BLaER1 treated with 17β-estradiol and CSF1 and Interleukin-3, amounts not matched to agents 10 nM and 100 nM (cell line): Measurements from ENCODE around the gene IFTAP.
A peak's percentile ranks its signal among the peaks of the same experiment; 100 is the strongest.

Source experiments
- H3K27ac ChIP-seq, 11 experiments: shearing (Covaris generic); formaldehyde crosslinking; 2 replicates each; pipeline ENCODE4 v1.8.1; 2022
- H3K27me3 ChIP-seq, 11 experiments: shearing (Covaris generic); formaldehyde crosslinking; 2 replicates each; pipeline ENCODE4 v1.8.1; 2022
- H3K36me3 ChIP-seq, 11 experiments: shearing (Covaris generic); formaldehyde crosslinking; 2 replicates each; pipeline ENCODE4 v1.8.1; 2022
- H3K4me1 ChIP-seq, 10 experiments: shearing (Covaris generic); formaldehyde crosslinking; 2 replicates each; pipeline ENCODE4 v1.8.1; 2022
- H3K4me2 ChIP-seq, 11 experiments: shearing (Covaris generic); formaldehyde crosslinking; 2 replicates each; pipeline ENCODE4 v1.8.1; 2022
- H3K4me3 ChIP-seq, 10 experiments: shearing (Covaris generic); formaldehyde crosslinking; 2 replicates each; pipeline ENCODE4 v1.8.1; 2022
- H3K9ac ChIP-seq, 11 experiments: shearing (Covaris generic); formaldehyde crosslinking; 2 replicates each; pipeline ENCODE4 v1.8.1; 2022
- H3K9me3 ChIP-seq, 11 experiments: shearing (Covaris generic); formaldehyde crosslinking; replicated peaks in 1 of 11; 2 replicates each; pipeline ENCODE4 v1.8.1; 2022
- H4K20me1 ChIP-seq, 11 experiments: shearing (Covaris generic); formaldehyde crosslinking; 2 replicates each; pipeline ENCODE4 v1.8.1; 2022
- Cebpa-rat ChIP-seq, 11 experiments: shearing (Covaris generic); IDR thresholded peaks; 2 replicates each; pipeline ENCODE4 v1.8.1; 2022

Gene IFTAP

GRCh38 chr11:36617543-36618362, 23.5 kb downstream of the IFTAP start:
- TF ChIP-seq Cebpa-rat (IDR thresholded peaks at IDR 0.05), result no peak
- Histone ChIP-seq H3K9ac (peak overlapping the region in 7 of 11 experiments; percentile 65 to 82 (median 72); a peak in 10 of 22 replicates), H4K20me1 (no peaks in the 10 kb centered on the region), H3K27ac (peak overlapping the region in 8 of 11 experiments; percentile 53 to 90 (median 74); a peak in 16 of 22 replicates), H3K4me3 (peak overlapping the region in 4 of 10 experiments; percentile 47 to 56 (median 54); a peak in 6 of 20 replicates), H3K9me3 (peaks cover 0 to 7% (median 0%) of the 10 kb centered on the region in 11 experiments; a peak in 7 of 22 replicates), H3K4me1 (peaks cover 32 to 68% (median 58%) of the 10 kb centered on the region in 10 experiments), H3K27me3 (no peaks in the 10 kb centered on the region), H3K36me3 (no peaks in the 10 kb centered on the region), H3K4me2 (peak overlapping the region; percentile 74 to 93 (median 84))

- Histone ChIP-seq H4K20me1 (no peaks in the 10 kb centered on the region), H3K9me3 (peaks cover 0 to 4% (median 0%) of the 10 kb centered on the region in 11 experiments; a peak in 7 of 22 replicates), H3K36me3 (no peaks in the 10 kb centered on the region), H3K4me1 (peaks cover 32 to 75% (median 62%) of the 10 kb centered on the region in 10 experiments), H3K27me3 (no peaks in the 10 kb centered on the region), H3K9ac (peak overlapping the region; percentile 12 to 82 (median 67); a peak in 20 of 22 replicates), H3K4me3 (peak overlapping the region; percentile 20 to 56 (median 50); a peak in 18 of 20 replicates), H3K27ac (peak overlapping the region in 9 of 11 experiments; percentile 20 to 90 (median 73); a peak in 17 of 22 replicates), H3K4me2 (peak overlapping the region; percentile 74 to 93 (median 84))
- TF ChIP-seq Cebpa-rat (IDR thresholded peaks at IDR 0.05), result no peak
Observed at GRCh38 chr11:36618363-36619047, 24.2 kb downstream of the IFTAP start.

GRCh38 chr11:36619502-36619901, 25.2 kb downstream of the IFTAP start:
- Histone ChIP-seq H3K9ac (peak overlapping the region; percentile 12 to 82 (median 67); a peak in 20 of 22 replicates), H3K4me1 (peaks cover 32 to 85% (median 66%) of the 10 kb centered on the region in 10 experiments), H3K4me3 (peak overlapping the region; percentile 20 to 56 (median 50); a peak in 18 of 20 replicates), H4K20me1 (no peaks in the 10 kb centered on the region), H3K27me3 (no peaks in the 10 kb centered on the region), H3K36me3 (no peaks in the 10 kb centered on the region), H3K27ac (peak overlapping the region in 9 of 11 experiments; percentile 20 to 90 (median 73); a peak in 17 of 22 replicates), H3K9me3 (no peaks in the 10 kb centered on the region), H3K4me2 (peak overlapping the region; percentile 74 to 93 (median 84))
- TF ChIP-seq Cebpa-rat (IDR thresholded peaks at IDR 0.05), result no peak

GRCh38 chr11:36620246-36620645, 25.9 kb downstream of the IFTAP start:
- Histone ChIP-seq H3K4me1 (peaks cover 32 to 87% (median 66%) of the 10 kb centered on the region in 10 experiments), H3K27ac (peak overlapping the region in 8 of 11 experiments; percentile 53 to 90 (median 74); a peak in 14 of 22 replicates), H3K4me2 (peak overlapping the region; percentile 74 to 93 (median 84); a peak in 20 of 22 replicates), H4K20me1 (no peaks in the 10 kb centered on the region), H3K36me3 (no peaks in the 10 kb centered on the region), H3K4me3 (peak overlapping the region in 5 of 10 experiments; percentile 47 to 56 (median 52); a peak in 6 of 20 replicates), H3K27me3 (no peaks in the 10 kb centered on the region), H3K9me3 (no peaks in the 10 kb centered on the region), H3K9ac (peak overlapping the region in 8 of 11 experiments; percentile 20 to 82 (median 70); a peak in 9 of 22 replicates)
- TF ChIP-seq Cebpa-rat (IDR thresholded peaks at IDR 0.05), result peak in 1 of 11 experiments; percentile 36; a peak in 1 of 22 replicates

GRCh38 chr11:36622431-36623136, 28.3 kb downstream of the IFTAP start:
- Histone ChIP-seq H3K4me1 (peaks cover 29 to 80% (median 60%) of the 10 kb centered on the region in 10 experiments), H3K27ac (peak overlapping the region in 6 of 11 experiments; percentile 55 to 90 (median 67); a peak in 12 of 22 replicates), H3K27me3 (no peaks in the 10 kb centered on the region), H3K4me3 (peak overlapping the region in 2 of 10 experiments; percentile 38 to 41; a peak in 2 of 20 replicates), H3K36me3 (no peaks in the 10 kb centered on the region), H3K4me2 (peak overlapping the region in 10 of 11 experiments; percentile 31 to 89 (median 58); a peak in 19 of 22 replicates), H3K9me3 (no peaks in the 10 kb centered on the region), H4K20me1 (no peaks in the 10 kb centered on the region), H3K9ac (peak overlapping the region in 6 of 11 experiments; percentile 28 to 75 (median 54); a peak in 8 of 22 replicates)
- no peak for TF ChIP-seq Cebpa-rat (IDR thresholded peaks at IDR 0.05)

- TF ChIP-seq Cebpa-rat (IDR thresholded peaks at IDR 0.05), result no peak
- Histone ChIP-seq H3K4me2 (peak overlapping the region in 7 of 11 experiments; percentile 12 to 81 (median 39); a peak in 10 of 22 replicates), H3K4me3 (no peak overlapping the region), H3K27ac (no peak overlapping the region; a peak in 1 of 22 replicates), H3K36me3 (no peaks in the 10 kb centered on the region), H3K9ac (peak overlapping the region in 1 of 11 experiments; percentile 45; a peak in 3 of 22 replicates), H3K4me1 (peaks cover 20 to 72% (median 51%) of the 10 kb centered on the region in 10 experiments), H3K9me3 (no peaks in the 10 kb centered on the region), H4K20me1 (no peaks in the 10 kb centered on the region), H3K27me3 (no peaks in the 10 kb centered on the region)
Observed at GRCh38 chr11:36623494-36623893, 29.2 kb downstream of the IFTAP start.

- TF ChIP-seq Cebpa-rat (IDR thresholded peaks at IDR 0.05), result no peak
- peak overlapping the region in 3 of 11 experiments; percentile 3 to 30 (median 6); a peak in 3 of 22 replicates for H3K4me2 ChIP-seq
- no peak overlapping the region for H3K27ac ChIP-seq
- H3K4me3 ChIP-seq, result no peak overlapping the region
- no peaks in the 10 kb centered on the region for H3K27me3 ChIP-seq
- peaks cover 14 to 75% (median 41%) of the 10 kb centered on the region in 10 experiments for H3K4me1 ChIP-seq
- no peaks in the 10 kb centered on the region for H4K20me1 ChIP-seq
- H3K9me3 ChIP-seq, result no peaks in the 10 kb centered on the region
- H3K9ac ChIP-seq, result no peak overlapping the region
- no peaks in the 10 kb centered on the region for H3K36me3 ChIP-seq
Observed at GRCh38 chr11:36627006-36627405, 32.7 kb downstream of the IFTAP start.

- Histone ChIP-seq H3K9ac (no peak overlapping the region), H3K4me1 (peaks cover 16 to 74% (median 38%) of the 10 kb centered on the region in 10 experiments), H3K4me2 (0 out of 22 replicates have a peak overlapping the region, but pooled peaks of 2 of the 11 experiments have one; percentile 3 to 30), H3K4me3 (no peak overlapping the region), H3K27me3 (no peaks in the 10 kb centered on the region), H4K20me1 (no peaks in the 10 kb centered on the region), H3K9me3 (no peaks in the 10 kb centered on the region), H3K27ac (no peak overlapping the region), H3K36me3 (no peaks in the 10 kb centered on the region)
- no peak for TF ChIP-seq Cebpa-rat (IDR thresholded peaks at IDR 0.05)
Observed at GRCh38 chr11:36627471-36627870, 33.2 kb downstream of the IFTAP start.
